MV-4-11 (cell line): ENCODE measurements around the gene DUSP10.

Source experiments
- DNase-seq: peaks from one replicate; lab custom pipeline; 2025; lab: John Stamatoyannopoulos, UW

Gene DUSP10

DNA sequence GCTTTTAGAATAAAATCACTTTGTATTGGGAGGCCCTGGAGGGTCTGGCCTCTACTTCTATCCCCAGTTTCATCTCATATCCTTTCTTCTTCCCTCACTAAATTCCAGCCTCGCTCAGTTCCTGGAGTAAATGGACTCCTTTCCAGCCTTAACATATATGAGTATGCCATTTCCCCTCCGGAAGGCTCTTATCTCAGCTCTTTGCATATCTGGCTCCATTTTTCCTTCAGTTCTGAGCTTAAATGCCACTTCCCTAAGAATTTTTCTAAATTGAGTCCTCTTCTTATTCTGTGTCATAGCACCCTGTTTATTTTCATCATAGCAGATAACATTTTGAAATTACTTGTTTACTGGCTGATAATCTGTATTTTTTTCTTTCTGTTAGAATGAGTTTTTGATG is 20.2 kb upstream of the DUSP10 start:
- no peak for DNase-seq

- DNase-seq, result no peak
These were observed 19.6 kb upstream of the DUSP10 start for GRCh38 chr1:221761354-221762002.

- no peak for DNase-seq
These were observed 19.0 kb upstream of the DUSP10 start for GRCh38 chr1:221760911-221761310.

GRCh38 chr1:221759436-221759835 is 17.5 kb upstream of the DUSP10 start:
- DNase-seq, result no peak

DNA sequence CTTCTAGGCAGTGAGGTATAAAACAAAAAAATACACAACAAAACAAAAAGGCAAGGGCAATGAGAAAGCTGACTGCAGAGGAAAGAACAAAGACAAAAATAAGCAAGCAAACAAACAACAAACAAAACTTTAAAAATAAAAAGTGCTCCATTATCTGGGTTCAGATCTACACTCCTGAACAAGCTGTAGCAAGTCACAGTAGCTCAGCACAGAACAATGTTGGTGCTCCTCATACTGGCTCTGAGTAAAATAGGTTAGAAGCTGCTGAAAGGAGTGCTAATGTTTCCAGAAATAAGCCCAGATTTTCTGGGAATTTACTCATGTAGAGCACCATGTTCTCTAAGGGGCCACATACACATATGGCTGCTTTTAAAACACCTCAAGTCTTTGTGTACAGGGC is 16.6 kb upstream of the DUSP10 start:
- DNase-seq, result no peak

GRCh38 chr1:221756830-221757551 is 15.1 kb upstream of the DUSP10 start:
- no peak for DNase-seq

DNA sequence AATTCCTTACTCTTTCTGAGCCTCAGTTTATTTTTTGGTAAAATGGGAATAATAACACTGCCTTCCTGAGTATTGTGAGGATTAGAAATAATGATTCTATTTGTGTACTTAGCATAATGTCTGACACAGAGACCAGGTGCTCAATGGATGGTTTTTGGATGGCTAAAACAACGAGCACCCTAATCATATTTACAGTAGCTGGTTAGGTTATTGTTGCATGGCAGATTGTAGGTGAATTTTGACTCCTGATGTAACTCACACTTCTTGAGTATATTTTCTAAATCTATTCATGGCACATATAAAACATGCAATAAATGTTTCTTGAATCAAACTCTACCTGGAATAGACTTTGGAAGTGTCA is 11.9 kb upstream of the DUSP10 start:
- DNase-seq, result no peak

- peak; percentile 73 for DNase-seq
These were observed 9.5 kb upstream of the DUSP10 start for GRCh38 chr1:221751226-221751887.

DNA sequence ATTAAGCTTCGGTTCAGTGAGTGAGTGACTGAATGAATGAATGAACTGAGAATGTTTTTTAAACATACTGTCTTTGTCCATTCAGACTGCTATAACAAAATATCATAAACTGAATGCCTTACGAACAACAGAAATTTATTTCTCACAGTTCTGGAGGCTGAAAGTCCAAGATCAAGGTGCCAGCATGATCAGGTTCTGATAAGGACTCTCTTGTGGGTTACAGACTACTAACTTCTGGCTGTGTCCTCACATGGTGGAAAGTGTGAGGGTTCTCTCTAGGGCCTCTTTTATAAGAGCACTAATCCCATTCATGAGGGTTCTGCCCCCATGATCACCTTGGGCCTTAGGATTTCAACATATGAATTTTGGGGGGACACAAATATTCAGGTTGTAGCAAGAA is 7.1 kb upstream of the DUSP10 start:
- no peak for DNase-seq

- DNase-seq, result no peak
These were observed 6.0 kb upstream of the DUSP10 start for GRCh38 chr1:221747839-221748238.

DNA sequence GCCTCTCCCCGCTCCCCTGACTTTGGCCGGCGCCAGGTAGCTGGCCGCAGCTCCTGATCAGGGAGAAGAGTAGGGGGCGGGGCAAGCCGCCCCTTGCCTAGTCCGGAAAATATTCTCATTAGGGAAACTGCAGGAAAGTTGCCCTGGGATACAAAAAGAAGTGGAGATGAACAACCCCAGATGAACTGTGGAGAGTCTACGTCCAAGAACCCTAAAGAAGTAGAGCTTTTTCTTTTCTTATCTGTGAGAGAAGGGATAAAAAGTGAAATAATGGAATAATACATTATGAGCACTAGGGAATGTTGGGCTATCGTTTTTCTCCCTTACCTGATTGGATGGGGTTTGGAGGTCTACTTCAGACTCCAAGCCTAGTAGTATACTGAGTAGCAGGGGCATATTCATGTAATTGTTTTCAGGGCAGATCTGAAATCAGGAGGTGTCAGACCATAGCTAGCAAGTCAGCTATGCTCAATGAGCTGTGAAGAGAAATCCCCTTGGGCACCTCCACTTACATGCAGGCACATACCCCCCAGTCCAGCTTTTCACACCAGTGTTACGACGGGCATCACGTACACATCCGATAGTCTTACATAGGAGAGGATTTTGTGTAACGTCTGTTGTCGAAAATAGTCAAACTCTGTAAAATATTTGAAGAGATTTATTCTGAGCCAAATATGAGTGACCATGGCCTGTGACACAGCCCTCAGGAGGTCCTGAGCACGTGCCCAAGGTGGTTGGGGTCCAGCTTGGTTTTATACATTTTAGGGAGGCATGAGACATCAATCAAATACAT is 1.7 kb upstream of the DUSP10 start:
- DNase-seq, result no peak

DNA sequence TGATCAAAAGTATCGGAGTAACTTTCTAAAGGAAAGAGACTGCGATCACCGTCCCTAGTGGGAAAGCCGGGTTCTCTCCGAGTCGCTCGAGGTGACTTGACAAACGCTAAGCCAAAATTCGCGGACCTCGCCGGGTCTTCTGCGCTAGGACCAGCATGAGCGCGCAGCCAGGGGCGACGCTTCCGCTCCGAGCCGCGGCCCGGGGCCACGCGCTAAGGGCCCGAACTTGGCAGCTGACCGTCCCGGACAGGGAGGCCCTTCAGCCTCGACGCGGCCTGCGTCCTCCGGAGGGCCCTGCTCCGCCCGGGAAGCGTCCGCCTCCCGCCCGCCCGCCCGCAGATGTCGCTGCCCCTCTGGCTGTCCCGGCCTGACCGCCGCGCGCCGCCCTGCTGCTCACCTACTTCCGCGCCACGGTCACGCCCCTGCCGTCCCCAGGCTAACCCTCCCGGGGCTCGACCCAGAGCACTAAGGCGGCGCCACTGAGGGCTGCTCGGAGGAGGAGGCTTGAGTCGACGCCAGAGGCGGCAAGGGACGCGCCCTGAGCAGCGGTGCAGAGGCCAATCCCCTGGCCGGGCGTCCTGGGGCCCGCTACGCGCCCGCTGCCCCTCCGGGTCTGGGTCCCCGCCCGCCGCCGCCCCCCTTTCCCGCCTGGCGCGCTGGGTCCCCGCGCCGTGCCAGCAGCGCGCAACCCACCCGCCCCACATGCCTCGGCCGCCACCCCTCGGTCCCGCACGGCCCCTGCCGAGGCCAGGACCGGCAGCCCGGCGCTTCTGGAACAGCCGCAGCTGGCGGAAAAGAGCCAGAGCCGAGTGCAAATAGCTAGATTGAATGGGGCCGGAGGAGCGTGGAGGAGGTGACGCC is 896 bp upstream of the DUSP10 start:
- peak; percentile 79 for DNase-seq

DNA sequence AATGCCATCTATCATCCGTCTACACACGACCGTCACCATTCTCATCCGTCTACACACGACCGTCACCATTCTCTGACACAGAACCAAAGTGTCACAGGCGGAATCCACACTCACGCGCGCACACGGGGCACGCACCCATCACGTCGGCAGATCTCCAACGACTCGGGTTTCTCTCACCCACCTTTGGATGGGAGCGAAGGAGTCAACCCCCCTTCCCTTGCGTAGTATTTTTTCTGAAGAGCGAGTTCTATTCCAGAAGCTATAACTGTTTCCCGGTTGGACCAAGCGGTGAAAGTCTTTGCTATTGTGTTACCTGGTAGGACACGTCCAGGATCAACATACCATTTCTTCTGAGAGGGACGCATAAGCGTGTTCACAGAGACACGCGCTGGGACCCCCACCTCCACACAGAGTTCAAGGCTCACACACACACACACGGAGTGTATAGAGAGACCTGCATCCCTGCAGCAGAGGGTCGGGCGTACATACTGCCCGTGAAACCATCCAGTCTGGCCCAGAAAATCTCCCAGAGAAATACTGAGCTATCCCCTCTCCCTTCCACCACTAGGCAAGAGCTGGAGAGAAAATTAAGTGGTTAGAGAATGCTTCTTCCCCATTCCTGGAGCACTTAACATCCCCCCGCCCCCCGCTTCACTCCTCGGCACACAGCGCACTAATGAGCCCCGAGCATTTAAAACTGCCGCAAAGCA is 741 bp downstream of the DUSP10 start:
- peak; percentile 49 for DNase-seq

DNA sequence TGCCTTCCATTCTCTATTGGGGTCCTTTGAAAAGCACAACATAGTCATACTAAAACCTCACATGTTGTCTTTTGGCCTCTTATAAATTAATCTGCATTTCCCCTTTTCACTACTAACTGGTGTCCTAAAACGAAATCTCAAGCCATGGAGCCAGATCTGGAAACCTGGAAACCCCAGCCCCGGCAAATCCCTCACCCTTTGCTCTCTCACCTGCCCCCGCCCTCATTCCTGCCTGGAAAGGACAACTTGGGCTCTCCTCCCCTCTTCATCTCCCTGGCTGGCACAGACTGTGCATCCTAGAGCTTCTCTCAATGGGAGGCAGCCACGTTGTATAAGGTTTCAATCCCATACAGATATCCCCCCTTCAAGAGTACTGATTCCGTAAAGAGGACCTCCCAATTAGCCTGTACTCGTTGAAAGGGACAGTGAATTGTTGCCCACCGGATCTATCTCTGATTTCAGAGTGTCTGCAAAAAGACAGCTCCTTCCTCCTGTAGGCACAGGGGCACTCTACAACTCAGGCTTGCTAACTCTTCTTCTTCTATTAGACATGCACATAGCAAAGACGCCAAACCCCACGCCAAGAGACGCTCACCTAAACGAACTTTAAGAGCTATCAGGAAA is 1.4 kb downstream of the DUSP10 start:
- no peak for DNase-seq

DNA sequence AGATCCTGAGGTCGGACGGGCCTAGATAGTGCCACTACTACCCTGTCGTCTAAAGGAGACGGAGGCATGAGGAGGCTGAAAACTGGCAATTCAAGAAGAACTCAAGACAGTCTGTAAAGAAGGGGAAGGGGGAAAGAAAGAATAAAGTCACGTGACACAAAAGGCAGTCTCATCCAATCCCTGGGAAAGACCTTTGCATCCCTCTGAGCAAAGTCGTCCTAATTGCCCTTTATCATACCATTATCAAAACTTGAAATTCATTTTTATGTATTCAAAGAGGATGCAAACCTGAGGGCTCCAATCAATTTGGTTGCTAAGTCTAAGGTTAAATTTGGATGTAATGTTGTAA is 2.2 kb downstream of the DUSP10 start:
- DNase-seq, result no peak

DNA sequence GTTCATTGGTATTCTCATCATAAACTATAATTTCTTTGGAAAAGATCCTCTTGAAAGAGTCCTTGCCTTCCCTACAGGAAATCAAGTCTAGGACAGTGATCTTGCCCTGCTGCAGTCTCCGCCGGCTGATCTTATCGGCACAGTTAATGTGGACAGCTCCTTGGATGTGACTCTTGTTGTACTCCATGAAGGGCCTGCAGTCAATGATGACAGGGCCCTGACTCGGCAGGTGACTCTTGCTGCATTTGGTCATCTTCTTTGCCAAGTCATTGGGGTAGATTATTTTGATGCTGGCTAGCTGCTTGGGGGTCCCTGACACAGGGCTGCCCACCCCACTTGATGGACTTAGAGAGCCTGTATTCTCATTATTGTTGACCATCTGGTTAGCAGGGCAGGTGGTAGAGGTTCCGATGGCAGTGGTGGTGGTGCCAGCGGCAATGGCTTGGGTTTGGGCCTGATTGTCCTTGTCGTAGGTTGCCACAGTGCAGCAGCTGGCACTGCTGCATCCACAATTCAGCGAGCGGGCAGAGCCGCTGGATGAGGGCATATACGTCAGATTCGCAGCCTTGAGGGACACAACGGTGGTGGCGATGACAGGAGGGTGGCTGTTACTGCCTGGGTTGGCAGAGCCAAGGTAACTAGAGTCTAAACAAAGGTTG is 2.7 kb downstream of the DUSP10 start:
- DNase-seq, result no peak

DNA sequence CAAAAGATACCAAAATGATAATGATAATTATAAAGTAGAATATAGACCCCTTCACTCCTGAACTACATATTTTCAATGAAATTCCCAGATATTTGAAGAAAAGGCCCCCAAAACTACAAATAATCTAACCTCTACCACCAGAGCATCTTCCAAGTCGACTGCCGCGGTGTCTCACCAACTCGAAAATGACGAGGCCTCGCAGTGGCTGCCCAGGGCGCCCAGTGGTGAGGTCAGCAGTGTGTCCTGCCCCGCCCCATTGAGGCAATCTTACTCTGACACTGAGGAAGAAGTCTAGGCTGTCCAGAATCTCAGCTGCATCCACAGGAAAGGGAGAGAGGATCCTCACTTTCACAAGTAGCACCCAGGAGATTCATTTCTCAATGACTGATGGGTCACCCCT is 5.2 kb downstream of the DUSP10 start:
- no peak for DNase-seq

DNA sequence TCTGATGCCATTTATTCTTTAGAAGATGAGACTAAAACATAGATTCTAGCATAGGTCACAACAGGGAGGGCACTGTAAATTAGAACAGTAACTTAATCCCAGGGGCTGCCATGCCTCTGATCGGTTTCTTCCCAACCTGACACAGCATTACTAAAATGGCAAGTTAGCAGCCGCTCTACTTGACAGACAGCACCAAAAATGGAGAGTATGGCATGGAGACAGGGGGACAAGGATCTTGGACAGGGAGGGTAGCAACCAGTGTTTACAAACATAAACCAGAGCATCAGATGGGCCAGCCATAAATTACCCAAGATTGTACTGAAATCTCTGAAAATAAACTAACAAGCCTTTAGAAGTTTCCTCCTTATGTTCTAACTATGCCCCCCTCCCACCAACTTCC is 5.9 kb downstream of the DUSP10 start:
- no peak for DNase-seq

DNA sequence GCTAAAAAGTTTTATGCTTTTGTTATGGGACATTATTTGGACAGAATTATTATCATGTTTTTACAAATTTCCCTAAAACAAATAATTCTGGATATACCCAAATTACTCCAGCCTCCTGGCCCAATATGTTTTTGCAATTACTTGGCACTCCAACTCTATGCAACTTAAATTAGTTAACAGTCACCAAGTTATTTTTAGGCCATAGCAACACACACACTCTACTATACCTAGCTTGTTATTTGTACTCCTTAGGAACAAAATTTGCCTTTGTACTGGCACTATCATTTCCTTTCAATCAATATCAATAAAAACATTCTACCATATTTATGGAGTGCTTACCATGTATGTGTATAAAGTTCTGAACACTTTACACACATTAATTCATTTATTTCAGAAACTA is 7.7 kb downstream of the DUSP10 start:
- no peak for DNase-seq

- DNase-seq, result no peak
These were observed 9.8 kb downstream of the DUSP10 start for GRCh38 chr1:221732052-221732451.
